HG03139 (cell line): Measurements from ENCODE around the gene FANCL.
A peak's percentile ranks its signal among the peaks of the same experiment; 100 is the strongest.
"Not testable (repeated sequence)": the region's sequence is repeated elsewhere in the genome, so short reads cannot be mapped to it uniquely, and the experiment has no call there.

ENCODE experiments used
- ATAC-seq: cut with Tn5 transposase; IDR thresholded peaks from one replicate; pipeline ENCODE4 v1.9.1; 2021; ENCODE audit not compliant: unreplicated experiment

FANCL gene

GRCh38 chr2:58240670-58241545, at the start of gene FANCL:
TSS of gene FANCL (minus strand) at chr2:58241325. CDS start at chr2:58241313, 12 bp downstream.
- ATAC-seq, result peak; percentile 71

- no peak for ATAC-seq
These were observed 47.9 kb upstream of the FANCL start for GRCh38 chr2:58289029-58289428.

- ATAC-seq, result no peak
These were observed 42.8 kb upstream of the FANCL start for GRCh38 chr2:58283931-58284330.

- ATAC-seq, result not testable (repeated sequence)
These were observed 34.0 kb upstream of the FANCL start for GRCh38 chr2:58275144-58275543.

- no peak for ATAC-seq
These were observed 30.7 kb upstream of the FANCL start for GRCh38 chr2:58271826-58272225.

- no peak for ATAC-seq
These were observed 27.6 kb upstream of the FANCL start for GRCh38 chr2:58268685-58269084.

GRCh38 chr2:58266211-58266610, 25.1 kb upstream of the FANCL start:
- ATAC-seq, result no peak

- ATAC-seq, result no peak
These were observed 20.1 kb upstream of the FANCL start for GRCh38 chr2:58261209-58261608.

GRCh38 chr2:58258456-58258855, 17.3 kb upstream of the FANCL start:
- ATAC-seq, result not testable (repeated sequence)

- ATAC-seq, result not testable (repeated sequence)
These were observed 10.4 kb upstream of the FANCL start for GRCh38 chr2:58251331-58252201.

GRCh38 chr2:58241546-58241864, 380 bp upstream of the FANCL start:
- ATAC-seq, result no peak

GRCh38 chr2:58239243-58239925, 1.7 kb downstream of the FANCL start:
- ATAC-seq, result no peak

- ATAC-seq, result no peak
These were observed 3.4 kb downstream of the FANCL start for GRCh38 chr2:58237741-58238140.

- ATAC-seq, result no peak
These were observed 5.1 kb downstream of the FANCL start for GRCh38 chr2:58235984-58236383.

GRCh38 chr2:58235170-58235569, 6.0 kb downstream of the FANCL start:
- no peak for ATAC-seq

GRCh38 chr2:58228299-58228698, 12.8 kb downstream of the FANCL start:
- no peak for ATAC-seq

- ATAC-seq, result no peak
These were observed 13.8 kb downstream of the FANCL start for GRCh38 chr2:58227171-58227917.

- no peak for ATAC-seq
These were observed 19.2 kb downstream of the FANCL start for GRCh38 chr2:58221909-58222308.

- ATAC-seq, result no peak
These were observed 25.7 kb downstream of the FANCL start for GRCh38 chr2:58215429-58215828.

GRCh38 chr2:58210951-58211568, 30.1 kb downstream of the FANCL start:
- not testable (repeated sequence) for ATAC-seq
